Activated CD8-positive, alpha-beta T cell treated with anti-CD3 and anti-CD28 coated beads, Interleukin-2, amount 10 ng/mL, durations not matched to agents 7 days and 5 days (primary cell): ENCODE data around the gene MAP2K6. TPM values are rescaled to one million over a fixed set of nuclear protein-coding genes. Genes with fewer than 3 reads are reported as not detected.

Source experiments
- ATAC-seq: fragments of 150-1000 bp; cut with Tn5 transposase; one replicate; pipeline ENCODE4 v1.10.0; 2021; ENCODE audit warnings: moderate library complexity
- CTCF ChIA-PET: fragments of 350-600 bp; sonication (Branson Sonifier 250); formaldehyde crosslinking; loops from one replicate; lab custom pipeline; 2021; ENCODE audit warnings: antibody characterized with exemption; lab: Charles Lee
- POLR2A ChIA-PET: fragments of 350-600 bp; sonication (Branson Sonifier 250); formaldehyde crosslinking; loops from one replicate; lab custom pipeline; 2021; ENCODE audit warnings: antibody characterized with exemption; lab: Charles Lee
- DNase-seq: peaks from one replicate; pipeline ENCODE4 v3.0.0-alpha.2; 2020
- H3K27ac Mint-ChIP-seq: one replicate; pipeline ENCODE4 v1.8.0; 2021; ENCODE audit warnings: mild to moderate bottlenecking, mixed read lengths
- H3K27me3 Mint-ChIP-seq: one replicate; pipeline ENCODE4 v1.8.0; 2021; ENCODE audit warnings: low read depth, mixed read lengths
- H3K36me3 Mint-ChIP-seq: one replicate; pipeline ENCODE4 v1.8.0; 2021; ENCODE audit warnings: low read depth, mixed read lengths
- H3K4me1 Mint-ChIP-seq: one replicate; pipeline ENCODE4 v1.8.0; 2021; ENCODE audit warnings: low read depth, mixed read lengths
- H3K4me3 Mint-ChIP-seq: one replicate; pipeline ENCODE4 v1.8.0; 2021; ENCODE audit warnings: mild to moderate bottlenecking, mixed read lengths
- H3K9me3 Mint-ChIP-seq: one replicate; pipeline ENCODE4 v1.8.0; 2022; ENCODE audit warnings: mixed read lengths; ENCODE audit not compliant: insufficient read depth
- total RNA-seq, 2 experiments: library from RNA; stranded (reverse); gene quantifications; one replicate each; pipeline ENCODE4 v1.2.3, GENCODE V29; 2021

Gene MAP2K6
- 10 to 100 TPM; 11.0 to 11.6 TPM for total RNA-seq

- Mint-ChIP-seq H3K27me3 (no peaks in the 10 kb centered on the region), H3K36me3 (no peaks in the 10 kb centered on the region), H3K4me1 (peaks cover 6% of the 10 kb centered on the region), H3K4me3 (no peak within 1 kb of the TSS), H3K27ac (no peak within 1 kb of the TSS), H3K9me3 (no peaks in the 10 kb centered on the region)
- POLR2A ChIA-PET = interaction anchor here (0.6 to 1.9 kb wide), 3 partner anchors 16 to 88 kb away, joined by 3 to 7 read pairs (median 3); partner anchors contain the start of gene ABCA5
- ATAC-seq (peak; percentile 99), DNase-seq (peak; percentile 89)
- CTCF ChIA-PET = interaction anchor here (0.7 to 2.2 kb wide), 10 partner anchors 9 to 116 kb away, joined by 3 to 13 read pairs (median 4); partner anchors contain the start of gene ABCA5
Measured at GRCh38 chr17:69414408-69415274, at the start of gene MAP2K6. Gene MAP2K6 (plus strand): TSS chr17:69414697. CDS start chr17:69414985, 288 bp downstream.

GRCh38 chr17:69367298-69367697, 47.2 kb upstream of the MAP2K6 start:
- H3K9me3 Mint-ChIP-seq = no peaks in the 10 kb centered on the region
- peaks cover 9% of the 10 kb centered on the region for H3K4me1 Mint-ChIP-seq
- H3K27me3 Mint-ChIP-seq = peaks cover 7% of the 10 kb centered on the region
- peak overlapping the region; percentile 6 for H3K27ac Mint-ChIP-seq
- DNase-seq (peak; percentile 21), ATAC-seq (no peak)
- no peaks in the 10 kb centered on the region for H3K36me3 Mint-ChIP-seq
- H3K4me3 Mint-ChIP-seq = no peak overlapping the region
- POLR2A ChIA-PET = no interaction called here
- CTCF ChIA-PET = interaction anchor here (2.5 kb wide), 1 partner anchor 28 kb away, joined by 10 read pairs; no protein-coding TSS in a partner anchor

- peaks cover 7% of the 10 kb centered on the region for H3K27me3 Mint-ChIP-seq
- ChIA-PET CTCF (no interaction called here), POLR2A (no interaction called here)
- DNase-seq (no peak), ATAC-seq (no peak)
- no peaks in the 10 kb centered on the region for H3K9me3 Mint-ChIP-seq
- no peaks in the 10 kb centered on the region for H3K36me3 Mint-ChIP-seq
- H3K27ac Mint-ChIP-seq = no peak overlapping the region
- H3K4me1 Mint-ChIP-seq = peaks cover 9% of the 10 kb centered on the region
- H3K4me3 Mint-ChIP-seq = no peak overlapping the region
Measured at GRCh38 chr17:69373069-69373468, 41.4 kb upstream of the MAP2K6 start.

GRCh38 chr17:69375229-69375628, 39.3 kb upstream of the MAP2K6 start:
- ChIA-PET CTCF (no interaction called here), POLR2A (no interaction called here)
- DNase-seq = peak; percentile 38
- H3K9me3 Mint-ChIP-seq = no peaks in the 10 kb centered on the region
- H3K4me1 Mint-ChIP-seq = peaks cover 9% of the 10 kb centered on the region
- H3K4me3 Mint-ChIP-seq = no peak overlapping the region
- H3K36me3 Mint-ChIP-seq = no peaks in the 10 kb centered on the region
- peaks cover 2% of the 10 kb centered on the region for H3K27me3 Mint-ChIP-seq
- no peak for ATAC-seq
- H3K27ac Mint-ChIP-seq = no peak overlapping the region

GRCh38 chr17:69388822-69389442, 25.6 kb upstream of the MAP2K6 start:
- no peak for ATAC-seq
- DNase-seq = no peak
- Mint-ChIP-seq H3K4me1 (no peaks in the 10 kb centered on the region), H3K4me3 (no peak overlapping the region), H3K9me3 (no peaks in the 10 kb centered on the region), H3K27ac (no peak overlapping the region), H3K36me3 (no peaks in the 10 kb centered on the region), H3K27me3 (peaks cover 14% of the 10 kb centered on the region)
- POLR2A ChIA-PET = no interaction called here
- CTCF ChIA-PET = no interaction called here

GRCh38 chr17:69390795-69391501, 23.5 kb upstream of the MAP2K6 start:
- Mint-ChIP-seq H3K4me3 (no peak overlapping the region), H3K9me3 (no peaks in the 10 kb centered on the region), H3K27ac (no peak overlapping the region), H3K27me3 (peaks cover 14% of the 10 kb centered on the region), H3K36me3 (no peaks in the 10 kb centered on the region), H3K4me1 (no peaks in the 10 kb centered on the region)
- CTCF ChIA-PET = interaction anchor here (0.9 kb wide), 1 partner anchor 56 kb away, joined by 3 read pairs; no protein-coding TSS in a partner anchor
- DNase-seq (no peak), ATAC-seq (no peak)
- POLR2A ChIA-PET = no interaction called here

GRCh38 chr17:69401251-69401650, 13.2 kb upstream of the MAP2K6 start:
- CTCF ChIA-PET = no interaction called here
- no peak overlapping the region for H3K27ac Mint-ChIP-seq
- no peak overlapping the region for H3K4me3 Mint-ChIP-seq
- H3K36me3 Mint-ChIP-seq = no peaks in the 10 kb centered on the region
- no peaks in the 10 kb centered on the region for H3K9me3 Mint-ChIP-seq
- DNase-seq (no peak), ATAC-seq (no peak)
- peaks cover 3% of the 10 kb centered on the region for H3K27me3 Mint-ChIP-seq
- POLR2A ChIA-PET = no interaction called here
- H3K4me1 Mint-ChIP-seq = peaks cover 3% of the 10 kb centered on the region

GRCh38 chr17:69402052-69402451, 12.4 kb upstream of the MAP2K6 start:
- H3K9me3 Mint-ChIP-seq = no peaks in the 10 kb centered on the region
- no peak overlapping the region for H3K4me3 Mint-ChIP-seq
- no peak for DNase-seq
- ChIA-PET POLR2A (no interaction called here), CTCF (no interaction called here)
- no peak overlapping the region for H3K27ac Mint-ChIP-seq
- H3K27me3 Mint-ChIP-seq = peaks cover 3% of the 10 kb centered on the region
- no peak for ATAC-seq
- peaks cover 3% of the 10 kb centered on the region for H3K4me1 Mint-ChIP-seq
- no peaks in the 10 kb centered on the region for H3K36me3 Mint-ChIP-seq

- DNase-seq = no peak
- no peak overlapping the region for H3K27ac Mint-ChIP-seq
- ChIA-PET POLR2A (no interaction called here), CTCF (interaction anchor here (2.2 kb wide), 1 partner anchor 10 kb away, joined by 18 read pairs; no protein-coding TSS in a partner anchor)
- H3K4me3 Mint-ChIP-seq = no peak overlapping the region
- no peak for ATAC-seq
- H3K27me3 Mint-ChIP-seq = peaks cover 3% of the 10 kb centered on the region
- H3K4me1 Mint-ChIP-seq = peaks cover 3% of the 10 kb centered on the region
- no peaks in the 10 kb centered on the region for H3K9me3 Mint-ChIP-seq
- no peaks in the 10 kb centered on the region for H3K36me3 Mint-ChIP-seq
Measured at GRCh38 chr17:69404399-69404798, 10.1 kb upstream of the MAP2K6 start.

GRCh38 chr17:69405096-69405495, 9.4 kb upstream of the MAP2K6 start:
- Mint-ChIP-seq H3K27ac (no peak overlapping the region), H3K27me3 (peaks cover 3% of the 10 kb centered on the region), H3K4me1 (peaks cover 3% of the 10 kb centered on the region), H3K4me3 (no peak overlapping the region), H3K36me3 (no peaks in the 10 kb centered on the region), H3K9me3 (no peaks in the 10 kb centered on the region)
- DNase-seq (no peak), ATAC-seq (no peak)
- POLR2A ChIA-PET = no interaction called here
- CTCF ChIA-PET = interaction anchor here (2.2 kb wide), 1 partner anchor 10 kb away, joined by 18 read pairs; no protein-coding TSS in a partner anchor

GRCh38 chr17:69406941-69407340, 7.6 kb upstream of the MAP2K6 start:
- H3K27ac Mint-ChIP-seq = no peak overlapping the region
- ChIA-PET CTCF (no interaction called here), POLR2A (no interaction called here)
- no peaks in the 10 kb centered on the region for H3K4me1 Mint-ChIP-seq
- no peaks in the 10 kb centered on the region for H3K36me3 Mint-ChIP-seq
- DNase-seq (no peak), ATAC-seq (no peak)
- H3K4me3 Mint-ChIP-seq = no peak overlapping the region
- H3K9me3 Mint-ChIP-seq = no peaks in the 10 kb centered on the region
- H3K27me3 Mint-ChIP-seq = peaks cover 3% of the 10 kb centered on the region
